HUES48 (cell line): ENCODE measurements around the gene RENBP.

Experiments
- H3K27ac ChIP-seq: one replicate; pipeline ENCODE4 v1.7.0; 2013; ENCODE audit warnings: low read depth, low read length, inconsistent platforms
- H3K27me3 ChIP-seq: 2 replicates; pipeline ENCODE4 v1.6.1; 2013; ENCODE audit warnings: mild to moderate bottlenecking, low read length; ENCODE audit not compliant: control insufficient read depth, insufficient read depth
- H3K36me3 ChIP-seq: 2 replicates; pipeline ENCODE4 v1.6.1; 2013; ENCODE audit warnings: low read length; ENCODE audit not compliant: control insufficient read depth, insufficient read depth
- H3K4me1 ChIP-seq: 2 replicates; pipeline ENCODE4 v1.6.1; 2013; ENCODE audit warnings: mild to moderate bottlenecking, low read length; ENCODE audit not compliant: control insufficient read depth, insufficient read depth
- H3K4me3 ChIP-seq: 2 replicates; pipeline ENCODE4 v1.5.1; 2013; ENCODE audit warnings: mild to moderate bottlenecking, low read depth, low read length
- H3K9ac ChIP-seq: 2 replicates; pipeline ENCODE4 v1.6.1; 2013; ENCODE audit warnings: mild to moderate bottlenecking, low read depth, low read length, moderate library complexity
- H3K9me3 ChIP-seq: 2 replicates; pipeline ENCODE4 v1.6.1; 2013; ENCODE audit warnings: low read length; ENCODE audit not compliant: control insufficient read depth, insufficient read depth

Gene RENBP

DNA sequence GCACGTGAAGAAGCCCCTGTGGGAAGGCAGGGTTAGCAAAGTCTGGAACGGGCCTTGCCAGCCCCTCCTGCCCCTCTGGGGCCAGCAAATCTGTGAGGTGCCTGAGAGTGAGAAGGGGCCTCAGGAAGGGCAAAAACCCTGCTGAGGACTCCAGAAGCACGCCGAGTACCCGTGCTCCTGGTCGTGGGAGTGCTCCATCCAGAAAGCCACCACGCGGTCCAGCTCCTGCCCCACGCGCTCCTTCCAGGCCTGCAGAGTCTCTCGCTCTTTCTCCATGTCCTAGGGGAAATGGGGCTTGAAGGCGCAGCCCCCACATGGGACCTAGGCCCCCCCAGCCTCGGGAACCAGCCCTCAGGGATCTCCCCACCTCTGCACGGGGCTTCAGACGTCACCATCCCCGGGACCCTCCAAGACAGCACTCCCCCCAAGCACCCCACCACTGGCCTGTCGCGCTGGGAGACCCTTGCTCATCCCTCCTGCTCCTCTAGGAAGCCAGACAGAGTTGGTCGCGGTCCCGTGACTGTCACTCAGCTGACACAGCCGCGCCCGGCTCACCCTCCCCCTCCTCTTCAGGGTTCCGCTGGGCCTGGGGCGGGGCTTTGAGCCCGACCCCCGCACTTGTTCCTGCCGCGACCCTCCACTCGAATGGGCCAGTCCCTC, at the start of gene RENBP:
Gene RENBP, minus strand, starts transcription at position 504 of the 660 bp plus-strand sequence. Its CDS starts 33 bp downstream, at position 471.
- Histone ChIP-seq H3K4me3 (peak within 1 kb of the TSS; percentile 44; the same call in 1 of the 2 replicates), H3K36me3 (peaks cover 18% of the 10 kb centered on the region), H3K27ac (no peak within 1 kb of the TSS), H3K9me3 (peaks cover 2% of the 10 kb centered on the region; the same call in 1 of the 2 replicates), H3K4me1 (peaks cover 3% of the 10 kb centered on the region; the same call in 1 of the 2 replicates), H3K9ac (no peak within 1 kb of the TSS), H3K27me3 (no peaks in the 10 kb centered on the region)

DNA sequence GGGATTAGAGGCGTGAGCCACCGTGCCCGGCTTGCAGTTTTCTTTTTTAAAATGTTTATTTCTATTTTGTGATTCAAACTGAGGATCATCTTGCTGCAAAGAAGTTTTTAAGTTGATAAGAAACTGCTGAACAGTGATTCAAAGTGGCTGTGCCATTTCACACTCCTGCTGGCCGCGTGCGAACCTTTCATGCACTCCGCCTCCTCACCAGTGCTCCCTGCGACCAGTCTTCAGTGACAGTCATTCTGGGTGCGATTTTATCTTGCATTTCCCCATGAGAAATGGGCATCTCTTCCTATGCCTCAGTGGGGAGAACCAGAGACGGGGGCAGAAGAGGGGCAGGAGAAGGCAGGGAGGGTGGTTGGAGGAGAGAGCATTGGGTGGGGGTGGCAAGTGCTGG, 49.5 kb upstream of the RENBP start:
- Histone ChIP-seq H3K4me1 (no peaks in the 10 kb centered on the region), H3K9me3 (peaks cover 18% of the 10 kb centered on the region), H3K9ac (no peak overlapping the region), H3K27ac (no peak overlapping the region), H3K27me3 (no peaks in the 10 kb centered on the region), H3K4me3 (no peak overlapping the region), H3K36me3 (no peaks in the 10 kb centered on the region)

DNA sequence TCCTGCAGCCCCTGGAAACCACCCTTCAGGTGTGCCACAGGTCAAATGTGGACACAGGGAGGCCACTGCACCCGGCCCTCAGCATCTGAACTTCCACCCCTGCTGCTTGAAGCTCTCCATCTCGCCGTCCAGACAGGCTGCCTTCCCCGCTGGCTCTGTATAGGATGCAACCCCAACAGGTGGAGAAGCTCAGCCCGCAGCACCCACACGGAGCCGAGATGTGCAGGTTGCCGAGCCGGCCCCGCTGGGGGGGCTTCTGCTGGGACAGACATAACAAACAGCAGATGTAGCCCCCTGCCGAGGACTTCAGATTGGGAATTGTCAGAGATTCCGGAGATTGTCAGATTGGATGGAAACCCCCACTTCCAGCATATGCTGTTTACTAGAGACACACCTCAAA, 48.6 kb upstream of the RENBP start:
- Histone ChIP-seq H3K36me3 (no peaks in the 10 kb centered on the region), H3K27ac (no peak overlapping the region), H3K4me1 (no peaks in the 10 kb centered on the region), H3K9me3 (peaks cover 18% of the 10 kb centered on the region), H3K4me3 (no peak overlapping the region), H3K9ac (no peak overlapping the region), H3K27me3 (no peaks in the 10 kb centered on the region)

DNA sequence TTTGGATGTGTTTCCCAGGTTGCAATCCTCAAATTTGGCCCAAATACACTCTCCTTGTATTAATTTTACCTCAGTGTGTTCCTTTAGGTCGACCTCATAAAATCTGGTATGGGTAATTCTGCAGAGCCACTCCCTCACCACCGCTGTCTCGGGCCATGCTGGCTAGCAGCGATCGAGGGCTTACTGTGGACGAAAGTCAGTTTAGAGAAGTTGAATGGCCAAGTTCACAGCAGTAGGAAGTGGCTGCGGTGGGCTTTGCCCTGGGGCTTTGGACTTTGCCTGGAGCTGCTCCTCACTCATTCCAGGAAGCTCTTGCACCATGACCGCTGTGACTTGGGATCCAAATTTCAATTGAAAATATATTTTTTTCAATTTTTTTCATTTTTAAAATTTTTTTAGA, 47.7 kb upstream of the RENBP start:
- Histone ChIP-seq H3K4me3 (no peak overlapping the region), H3K4me1 (no peaks in the 10 kb centered on the region), H3K27ac (no peak overlapping the region), H3K27me3 (no peaks in the 10 kb centered on the region), H3K9ac (no peak overlapping the region), H3K36me3 (no peaks in the 10 kb centered on the region), H3K9me3 (peaks cover 18% of the 10 kb centered on the region)

DNA sequence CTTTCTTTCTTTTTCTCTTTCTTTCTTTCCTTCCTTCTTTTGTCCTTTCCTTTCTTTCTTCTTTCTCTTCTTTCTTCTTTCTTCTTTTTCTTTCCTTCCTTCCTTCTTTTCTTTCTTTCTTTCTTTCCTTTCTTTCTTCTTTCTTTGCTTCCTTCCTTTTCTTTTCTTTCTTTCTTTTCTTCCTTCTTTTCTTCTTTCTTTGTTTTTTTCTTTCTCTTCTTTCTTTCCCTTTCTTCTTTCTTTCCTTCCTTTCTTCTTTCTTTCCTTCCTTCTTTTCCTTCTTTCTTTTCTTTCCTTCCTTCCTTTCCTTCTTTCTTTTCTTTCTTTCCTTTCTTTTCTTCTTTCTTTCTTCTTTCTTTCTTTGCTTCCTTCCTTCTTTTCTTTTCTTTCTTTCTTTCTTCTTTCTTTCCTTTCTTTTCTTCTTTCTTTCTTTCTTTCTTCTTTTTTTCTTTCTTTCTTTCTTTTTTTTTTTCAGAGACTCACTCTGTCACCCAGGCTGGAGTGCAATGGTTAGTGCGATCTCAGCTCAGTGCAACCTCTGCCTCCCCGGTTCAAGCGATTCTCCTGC, 46.7 kb upstream of the RENBP start:
- Histone ChIP-seq H3K9me3 (peaks cover 22% of the 10 kb centered on the region), H3K9ac (no peak overlapping the region), H3K4me1 (no peaks in the 10 kb centered on the region), H3K27ac (no peak overlapping the region), H3K36me3 (no peaks in the 10 kb centered on the region), H3K27me3 (no peaks in the 10 kb centered on the region), H3K4me3 (no peak overlapping the region)

DNA sequence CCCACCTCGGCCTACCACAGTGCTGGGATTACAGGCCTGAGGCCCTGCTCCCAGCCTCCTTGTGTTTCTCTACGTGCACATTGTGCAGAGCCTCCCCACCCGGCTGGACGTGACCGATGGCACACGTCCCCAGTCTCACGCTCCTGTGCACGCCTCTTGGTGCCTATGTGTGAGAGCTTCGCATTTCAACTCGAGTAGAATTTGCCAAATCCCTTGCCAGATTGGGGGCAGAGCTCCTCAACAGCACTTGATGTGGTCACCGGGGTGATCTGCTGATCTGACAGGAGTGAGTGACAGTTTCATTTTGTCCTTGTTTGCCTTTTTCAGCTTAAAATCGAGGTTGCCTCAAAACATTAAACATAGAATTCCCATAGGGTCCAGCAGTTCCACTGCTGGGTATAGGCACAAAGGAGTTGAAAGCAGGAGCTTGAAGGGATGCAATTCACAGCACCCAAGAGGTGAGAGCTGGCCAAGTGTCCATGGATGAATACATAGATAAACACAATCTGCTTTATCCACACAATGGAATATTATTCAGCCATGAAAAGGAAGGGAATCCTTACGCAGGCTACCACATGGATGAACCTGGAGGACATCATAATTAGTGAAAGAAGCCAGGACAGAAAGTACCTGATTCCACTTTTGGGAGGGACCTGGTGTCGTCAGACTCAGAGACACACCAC, 45.7 kb upstream of the RENBP start:
- Histone ChIP-seq H3K9ac (no peak overlapping the region), H3K27ac (no peak overlapping the region), H3K9me3 (peaks cover 17% of the 10 kb centered on the region), H3K27me3 (no peaks in the 10 kb centered on the region), H3K4me1 (no peaks in the 10 kb centered on the region), H3K36me3 (no peaks in the 10 kb centered on the region), H3K4me3 (no peak overlapping the region)

DNA sequence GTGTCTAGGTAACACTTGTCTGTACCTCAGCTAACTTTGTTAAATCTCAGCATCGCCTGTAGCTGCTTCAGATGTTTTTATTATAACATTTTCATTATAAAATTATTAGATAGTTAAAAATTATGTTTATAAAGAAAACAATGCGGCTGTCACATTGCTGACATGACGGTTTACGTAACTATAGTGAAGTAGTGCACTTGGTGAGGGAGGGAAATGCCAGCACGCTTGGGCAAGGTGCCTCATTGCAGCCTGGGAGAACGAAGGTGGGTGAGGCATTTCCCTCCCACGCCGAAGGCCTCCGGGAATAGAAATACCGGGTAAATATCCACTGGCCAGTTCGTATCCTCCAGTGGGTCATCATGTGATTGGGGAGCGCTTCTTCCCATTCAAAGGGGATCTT, 44.0 kb upstream of the RENBP start:
- Histone ChIP-seq H3K27me3 (no peaks in the 10 kb centered on the region), H3K36me3 (no peaks in the 10 kb centered on the region), H3K4me3 (no peak overlapping the region), H3K4me1 (no peaks in the 10 kb centered on the region), H3K9ac (no peak overlapping the region), H3K9me3 (peaks cover 13% of the 10 kb centered on the region), H3K27ac (no peak overlapping the region)

DNA sequence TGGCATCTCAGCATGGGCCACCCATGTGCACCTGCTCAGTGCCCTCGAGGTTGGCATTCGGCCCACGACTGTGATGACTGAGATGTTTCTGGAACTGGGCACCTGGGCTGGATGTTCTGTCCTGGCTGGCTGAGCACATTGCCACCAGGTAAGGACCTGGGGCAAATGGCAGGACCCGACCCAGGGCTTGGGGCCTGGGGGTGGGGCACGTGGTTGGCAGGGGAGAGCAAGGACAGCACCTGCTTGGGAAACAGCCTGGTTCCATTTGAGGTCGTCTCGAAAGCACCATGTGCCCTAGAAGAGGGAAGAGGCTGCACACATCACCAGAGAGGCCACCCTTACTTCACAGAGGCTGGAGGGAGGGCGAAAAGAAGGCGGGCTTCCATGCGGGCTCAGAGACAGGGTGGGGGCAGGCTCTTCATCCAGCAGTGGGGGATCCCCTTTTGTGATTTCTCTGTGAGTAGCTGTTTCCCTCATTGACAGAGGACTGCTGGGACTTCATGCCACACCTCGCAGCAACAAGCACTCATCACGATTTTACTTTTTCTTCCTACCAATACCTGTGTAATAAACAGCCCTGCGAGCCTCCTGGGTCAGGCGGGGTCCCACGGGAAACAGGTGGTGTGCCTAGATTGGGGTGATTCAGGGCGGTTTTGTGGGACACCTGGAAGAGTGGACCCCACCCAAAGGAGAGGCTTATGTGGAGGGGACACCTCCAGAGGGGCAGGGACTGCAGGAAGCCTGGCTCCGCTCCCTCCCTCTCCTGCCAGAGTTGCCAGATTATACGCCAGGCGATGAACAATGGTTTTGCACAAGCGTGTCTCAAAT, 40.1 kb upstream of the RENBP start:
- H3K27me3 ChIP-seq = no peaks in the 10 kb centered on the region

DNA sequence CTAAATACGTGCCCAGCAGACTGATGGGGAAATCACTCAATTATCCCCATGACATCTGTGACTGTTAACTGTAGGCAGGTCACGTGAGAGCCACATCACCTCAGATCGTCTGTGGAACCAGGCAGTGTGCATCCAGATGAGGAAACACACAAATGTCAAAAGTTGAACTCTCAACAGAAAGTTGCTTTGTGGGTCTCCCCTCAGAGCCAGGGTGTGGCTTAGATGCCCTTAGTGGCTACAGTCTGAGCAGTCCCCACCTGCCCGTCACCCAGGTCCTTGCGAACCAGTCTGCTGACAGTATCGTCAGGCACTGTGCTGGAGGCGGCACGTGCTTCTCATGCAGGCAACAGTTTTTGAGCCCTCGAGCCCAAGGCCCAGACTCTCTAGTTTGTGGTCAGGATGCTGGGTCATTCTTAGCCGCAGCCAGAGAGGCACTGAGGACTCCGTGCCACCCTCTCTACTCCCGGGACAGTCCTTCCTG, 38.9 kb upstream of the RENBP start:
- Histone ChIP-seq H3K4me3 (no peak overlapping the region), H3K9me3 (peaks cover 18% of the 10 kb centered on the region), H3K9ac (no peak overlapping the region), H3K36me3 (no peaks in the 10 kb centered on the region), H3K27me3 (no peaks in the 10 kb centered on the region), H3K4me1 (no peaks in the 10 kb centered on the region), H3K27ac (no peak overlapping the region)

More for the DNA sequence above, 40.1 kb upstream of the RENBP start:
- H3K36me3 ChIP-seq = no peaks in the 10 kb centered on the region
- no peak overlapping the region for H3K9ac ChIP-seq
- H3K9me3 ChIP-seq = peaks cover 18% of the 10 kb centered on the region
- H3K4me3 ChIP-seq = no peak overlapping the region
- no peak overlapping the region for H3K27ac ChIP-seq
- no peaks in the 10 kb centered on the region for H3K4me1 ChIP-seq

DNA sequence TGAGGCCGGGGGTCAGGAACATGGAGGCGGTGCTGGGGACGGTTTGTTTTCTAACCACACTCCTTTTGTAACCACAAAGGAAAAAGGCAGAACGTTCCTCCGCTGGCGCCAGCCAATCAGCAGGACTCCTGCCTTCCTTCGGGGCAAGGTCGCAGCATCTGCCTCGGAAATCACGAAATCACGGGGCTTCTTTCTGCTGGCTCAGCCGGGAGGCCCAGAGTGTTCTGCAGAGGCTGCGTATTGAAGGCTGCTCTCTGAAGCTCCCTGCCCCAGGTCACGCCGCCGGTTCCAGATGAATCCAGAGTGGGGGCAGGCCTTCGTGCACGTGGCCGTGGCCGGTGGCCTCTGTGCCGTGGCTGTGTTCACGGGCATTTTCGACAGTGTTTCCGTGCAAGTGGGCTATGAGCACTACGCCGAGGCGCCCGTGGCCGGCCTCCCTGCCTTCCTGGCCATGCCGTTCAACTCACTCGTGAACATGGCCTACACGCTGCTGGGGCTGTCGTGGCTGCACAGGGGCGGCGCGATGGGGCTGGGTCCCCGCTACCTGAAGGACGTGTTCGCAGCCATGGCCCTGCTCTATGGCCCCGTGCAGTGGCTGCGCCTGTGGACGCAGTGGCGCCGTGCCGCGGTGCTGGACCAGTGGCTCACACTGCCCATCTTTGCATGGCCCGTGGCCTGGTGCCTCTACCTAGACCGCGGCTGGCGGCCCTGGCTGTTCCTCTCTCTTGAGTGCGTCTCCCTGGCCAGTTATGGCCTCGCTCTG, 37.5 kb upstream of the RENBP start:
- Histone ChIP-seq H3K4me3 (no peak overlapping the region), H3K27ac (no peak overlapping the region), H3K9me3 (peaks cover 16% of the 10 kb centered on the region), H3K36me3 (no peaks in the 10 kb centered on the region), H3K9ac (no peak overlapping the region), H3K4me1 (no peaks in the 10 kb centered on the region), H3K27me3 (no peaks in the 10 kb centered on the region)
